ENCODE results near the gene CENATAC. TPM values are rescaled to one million over a fixed set of nuclear protein-coding genes. Genes with fewer than 3 reads are reported as not detected.

Gene CENATAC
- total RNA-seq, 1 experiment from 2014 or later = 185 TPM

GRCh38 chr11:119061256-119061655 lies 63.3 kb downstream of the CENATAC start:
- no peak overlapping the region for H3K27ac Mint-ChIP-seq (ENCODE audit: unreplicated experiment)
- no peaks in the 10 kb centered on the region for H3K36me3 ChIP-seq (ENCODE audit: control insufficient read depth, insufficient read depth, low read length)
- intact Hi-C loops (cut with micrococcal nuclease; ENCODE audit: unreplicated experiment) = no loop called here
- H3K4me3 Mint-ChIP-seq (ENCODE audit: unreplicated experiment) = no peak overlapping the region
- H3K36me3 Mint-ChIP-seq (ENCODE audit: insufficient read depth, unreplicated experiment) = peaks cover 12% of the 10 kb centered on the region
- DNase-seq = no peak
- H3K9me3 Mint-ChIP-seq (ENCODE audit: unreplicated experiment) = no peaks in the 10 kb centered on the region
- ChIA-PET CTCF (no interaction called here), POLR2A (interaction anchor here (0.6 kb wide), 1 partner anchor 30 kb away, joined by 3 read pairs; no protein-coding TSS in a partner anchor)
- no peaks in the 10 kb centered on the region for H3K27me3 Mint-ChIP-seq (ENCODE audit: insufficient read depth, unreplicated experiment)
- no peaks in the 10 kb centered on the region for H3K27me3 ChIP-seq (replicated peaks; ENCODE audit: control insufficient read depth, insufficient read depth, low read length)
- no peak for TF ChIP-seq CTCF (IDR thresholded peaks at IDR 0.05; ENCODE audit: insufficient read depth in 1 of 2, low read depth in 1 of 2, low read length in 1 of 2, severe bottlenecking in 1 of 2, unreplicated experiment in 1 of 2)
- H3K4me1 Mint-ChIP-seq (ENCODE audit: low read depth, unreplicated experiment) = peaks cover 12% of the 10 kb centered on the region
- no TSS peak for BruUV-seq (replicated peaks)
- no peak overlapping the region for H3K4me3 ChIP-seq (ENCODE audit: low read depth, low read length)
- peaks cover 5% of the 10 kb centered on the region; the same call in 1 of the 2 replicates for H3K4me1 ChIP-seq
- H3K9me3 ChIP-seq = no peaks in the 10 kb centered on the region

GRCh38 chr11:119062779-119063178 lies 64.8 kb downstream of the CENATAC start:
- no peak for TF ChIP-seq CTCF (IDR thresholded peaks at IDR 0.05; ENCODE audit: insufficient read depth in 1 of 2, low read depth in 1 of 2, low read length in 1 of 2, severe bottlenecking in 1 of 2, unreplicated experiment in 1 of 2)
- Mint-ChIP-seq H3K36me3 (ENCODE audit: insufficient read depth, unreplicated experiment) (peaks cover 13% of the 10 kb centered on the region), H3K9me3 (ENCODE audit: unreplicated experiment) (no peaks in the 10 kb centered on the region), H3K27ac (ENCODE audit: unreplicated experiment) (no peak overlapping the region), H3K27me3 (ENCODE audit: insufficient read depth, unreplicated experiment) (no peaks in the 10 kb centered on the region), H3K4me1 (ENCODE audit: low read depth, unreplicated experiment) (peaks cover 20% of the 10 kb centered on the region), H3K4me3 (ENCODE audit: unreplicated experiment) (no peak overlapping the region)
- no TSS peak for BruUV-seq (replicated peaks)
- H3K4me1 ChIP-seq = peaks cover 5% of the 10 kb centered on the region; the same call in 1 of the 2 replicates
- no peak overlapping the region for H3K4me3 ChIP-seq (ENCODE audit: low read depth, low read length)
- intact Hi-C loops (cut with micrococcal nuclease; ENCODE audit: unreplicated experiment) = no loop called here
- H3K9me3 ChIP-seq = no peaks in the 10 kb centered on the region
- ChIA-PET POLR2A (interaction anchor here (1.2 kb wide), 1 partner anchor 32 kb away, joined by 3 read pairs; a partner anchor contains a TSS), CTCF (no interaction called here)
- H3K36me3 ChIP-seq (ENCODE audit: control insufficient read depth, insufficient read depth, low read length) = no peaks in the 10 kb centered on the region
- DNase-seq = no peak
- no peaks in the 10 kb centered on the region for H3K27me3 ChIP-seq (replicated peaks; ENCODE audit: control insufficient read depth, insufficient read depth, low read length)

GRCh38 chr11:119065369-119065768 lies 67.4 kb downstream of the CENATAC start:
- no peaks in the 10 kb centered on the region for H3K4me1 ChIP-seq
- no peaks in the 10 kb centered on the region for H3K9me3 Mint-ChIP-seq (ENCODE audit: unreplicated experiment)
- no peak overlapping the region for H3K27ac Mint-ChIP-seq (ENCODE audit: unreplicated experiment)
- ChIA-PET POLR2A (interaction anchor here (0.6 to 1.0 kb wide), 3 partner anchors 9 to 29 kb away, joined by 3 to 4 read pairs (median 3); partner anchors contain the start of gene HYOU1), CTCF (interaction anchor here (0.6 to 1.0 kb wide), 3 partner anchors 17 to 121 kb away, joined by 3 read pairs; no protein-coding TSS in a partner anchor)
- no peak overlapping the region for H3K4me3 ChIP-seq (ENCODE audit: low read depth, low read length)
- peaks cover 3% of the 10 kb centered on the region; the same call in 1 of the 2 replicates for H3K36me3 ChIP-seq (ENCODE audit: control insufficient read depth, insufficient read depth, low read length)
- peak overlapping the region; percentile 46 for H3K4me3 Mint-ChIP-seq (ENCODE audit: unreplicated experiment)
- peak; percentile 65 to 68 for DNase-seq
- TF ChIP-seq CTCF (IDR thresholded peaks at IDR 0.05; ENCODE audit: insufficient read depth in 1 of 2, low read depth in 1 of 2, low read length in 1 of 2, severe bottlenecking in 1 of 2, unreplicated experiment in 1 of 2) = peak; percentile 60 to 67
- no peaks in the 10 kb centered on the region for H3K9me3 ChIP-seq
- H3K27me3 Mint-ChIP-seq (ENCODE audit: insufficient read depth, unreplicated experiment) = no peaks in the 10 kb centered on the region
- peaks cover 28% of the 10 kb centered on the region for H3K36me3 Mint-ChIP-seq (ENCODE audit: insufficient read depth, unreplicated experiment)
- intact Hi-C loops (cut with micrococcal nuclease; ENCODE audit: unreplicated experiment) = loop anchor here (1.0 kb wide), 1 partner anchor 132 kb away; no protein-coding TSS in a partner anchor
- BruUV-seq (replicated peaks) = no TSS peak
- H3K27me3 ChIP-seq (replicated peaks; ENCODE audit: control insufficient read depth, insufficient read depth, low read length) = no peaks in the 10 kb centered on the region
- H3K4me1 Mint-ChIP-seq (ENCODE audit: low read depth, unreplicated experiment) = peaks cover 12% of the 10 kb centered on the region

Small RNAs within 50 kb of the gene (microRNA-seq; reads per million reads assigned to microRNA genes)
- not detected for gene MIR3656

Other genes with a start within 250 kb of the CENATAC start
- 131 and 135 TPM in 2 replicates for gene DDX6, start 207.0 kb upstream of the CENATAC start, total RNA-seq (2022)
- gene CXCR5, start 114.2 kb upstream of the CENATAC start, total RNA-seq (2022) = not detected in 2 replicates
- gene BCL9L, start 72.2 kb upstream of the CENATAC start, total RNA-seq (2022) = 186 and 203 TPM in 2 replicates
- 1.8 and 3.5 TPM in 2 replicates for gene UPK2, start 41.8 kb upstream of the CENATAC start, total RNA-seq (2022)
- not detected in 2 replicates for gene FOXR1, start 26.4 kb upstream of the CENATAC start, total RNA-seq (2022)
- gene RPS25, start 20.2 kb downstream of the CENATAC start, total RNA-seq (2022) = 1,811 and 1,967 TPM in 2 replicates
- 118 and 126 TPM in 2 replicates for gene TRAPPC4, start 20.6 kb downstream of the CENATAC start, total RNA-seq (2022)
- 97.8 and 108 TPM in 2 replicates for gene SLC37A4, start 32.7 kb downstream of the CENATAC start, total RNA-seq (2022)
- 306 and 366 TPM in 2 replicates for gene HYOU1, start 59.1 kb downstream of the CENATAC start, total RNA-seq (2022)
- gene VPS11, start 69.7 kb downstream of the CENATAC start, total RNA-seq (2022) = 43.2 and 47.7 TPM in 2 replicates
- gene HMBS, start 86.7 kb downstream of the CENATAC start, total RNA-seq (2022) = 94.9 and 95.7 TPM in 2 replicates
- 117 and 119 TPM in 2 replicates for gene DPAGT1, start 103.7 kb downstream of the CENATAC start, total RNA-seq (2022)
- gene C2CD2L, start 109.2 kb downstream of the CENATAC start, total RNA-seq (2022) = 14.7 and 15.4 TPM in 2 replicates
- gene HINFP, start 123.4 kb downstream of the CENATAC start, total RNA-seq (2022) = 61.6 and 65.2 TPM in 2 replicates
- gene ABCG4, start 150.9 kb downstream of the CENATAC start, total RNA-seq (2022) = 0.18 TPM in 1 of 2 replicates, not detected in the other
- 7.2 and 8.0 TPM in 2 replicates for gene NLRX1, start 170.6 kb downstream of the CENATAC start, total RNA-seq (2022)
- 9.6 and 10.0 TPM in 2 replicates for gene NHERF4, start 187.3 kb downstream of the CENATAC start, total RNA-seq (2022)
- gene CBL, start 208.2 kb downstream of the CENATAC start, total RNA-seq (2022) = 52.7 and 53.5 TPM in 2 replicates

Data from Caco-2 (cell line).